Breast epithelium (tissue), 3 donors: ENCODE data around the gene ADGRG3.

Source experiments
- CTCF ChIP-seq, 3 donors: fragments of 450-650 bp; IDR thresholded peaks; one replicate each; pipeline ENCODE4 v1.5.1; 2016 to 2017; ENCODE audit warnings: antibody characterized with exemption in 3 of 3, mild to moderate bottlenecking in 3 of 3, moderate library complexity in 3 of 3
- POLR2A ChIP-seq: fragments of 450-650 bp; IDR thresholded peaks from one replicate; pipeline ENCODE4 v1.6.1; 2016; ENCODE audit warnings: antibody characterized with exemption, mild to moderate bottlenecking, moderate library complexity

- TF ChIP-seq CTCF (IDR thresholded peaks at IDR 0.05) = no peak
- TF ChIP-seq POLR2A = no peak
Measured at GRCh38 chr16:57700781-57701551, 32.9 kb downstream of the ADGRG3 start.
